Neural cell (in vitro differentiated cells): ENCODE results near the gene SH3BP5L. TPM values are rescaled to one million over a fixed set of nuclear protein-coding genes. Genes with fewer than 3 reads are reported as not detected.

ENCODE experiments used
- H2AFZ ChIP-seq: fragments of 200-600, 300-800 bp; sonication (generic), shearing (Covaris generic); 2 replicates; pipeline ENCODE4 v1.6.0; 2014; ENCODE audit warnings: low read depth, mild to moderate bottlenecking, antibody characterized with exemption, low read length, moderate library complexity
- H3F3A ChIP-seq: fragments of 200-600 bp; shearing (Covaris generic); 2 replicates; pipeline ENCODE4 v1.6.1; 2016; ENCODE audit warnings: mild to moderate bottlenecking, moderate library complexity, mixed read lengths, antibody characterized with exemption, low read length; ENCODE audit not compliant: insufficient read depth, poor library complexity, severe bottlenecking
- H3K27ac ChIP-seq: fragments of 200-600, 300-800 bp; sonication (generic), shearing (Covaris generic); 2 replicates; pipeline ENCODE4 v1.5.1; 2014; ENCODE audit warnings: mild to moderate bottlenecking, low read length, moderate library complexity
- H3K27me3 ChIP-seq: fragments of 300-800, 200-600 bp; sonication (generic), shearing (Covaris generic); 2 replicates; pipeline ENCODE4 v1.6.0; 2014; ENCODE audit warnings: mild to moderate bottlenecking, low read depth, low read length, moderate library complexity; ENCODE audit not compliant: insufficient read depth
- H3K36me3 ChIP-seq: fragments of 300-800, 200-600 bp; sonication (generic), shearing (Covaris generic); 2 replicates; pipeline ENCODE4 v1.5.1; 2014; ENCODE audit warnings: mild to moderate bottlenecking, antibody characterized with exemption, low read length, moderate library complexity; ENCODE audit not compliant: insufficient read depth
- H3K4me2 ChIP-seq: fragments of 300-800, 200-600 bp; sonication (generic), shearing (Covaris generic); 2 replicates; pipeline ENCODE4 v1.6.0; 2014; ENCODE audit warnings: mild to moderate bottlenecking, low read length
- H3K4me3 ChIP-seq: fragments of 300-800, 200-600 bp; sonication (generic), shearing (Covaris generic); 2 replicates; pipeline ENCODE4 v1.5.1; 2014; ENCODE audit warnings: mild to moderate bottlenecking, low read length, moderate library complexity
- H3K79me2 ChIP-seq: fragments of 200-600 bp; shearing (Covaris generic); replicated peaks from 2 replicates; pipeline ENCODE4 v1.6.0; 2014; ENCODE audit warnings: mild to moderate bottlenecking, low read length, moderate library complexity; ENCODE audit not compliant: insufficient read depth
- H3K9ac ChIP-seq: fragments of 300-800, 200-600 bp; sonication (generic), shearing (Covaris generic); 2 replicates; pipeline ENCODE4 v1.6.1; 2016; ENCODE audit warnings: mild to moderate bottlenecking, low read length, mixed read lengths
- H3K9me2 ChIP-seq: fragments of 200-600 bp; shearing (Covaris generic); 2 replicates; pipeline ENCODE4 v1.6.1; 2016; ENCODE audit warnings: mild to moderate bottlenecking, low read length, mixed read lengths; ENCODE audit not compliant: insufficient read depth
- H3K9me3 ChIP-seq: fragments of 200-600, 300-800 bp; sonication (generic), shearing (Covaris generic); 2 replicates; pipeline ENCODE4 v1.6.1; 2016; ENCODE audit warnings: mild to moderate bottlenecking, mixed run types, low read length, moderate library complexity, mixed read lengths
- H4K20me1 ChIP-seq: fragments of 200-600 bp; shearing (Covaris generic); 2 replicates; pipeline ENCODE4 v1.6.1; 2016; ENCODE audit warnings: mild to moderate bottlenecking, mixed run types; ENCODE audit not compliant: insufficient read depth
- EP300 ChIP-seq: fragments of 450-650 bp; conservative IDR thresholded peaks from 2 replicates; pipeline ENCODE4 v1.6.1; 2014; ENCODE audit warnings: antibody characterized with exemption, mild to moderate bottlenecking, moderate library complexity; ENCODE audit not compliant: poor library complexity, severe bottlenecking
- EZH2 ChIP-seq: fragments of 200-600, 300-800 bp; shearing (Covaris generic), sonication (generic); IDR thresholded peaks from 2 replicates; pipeline ENCODE4 v1.6.1; 2014; ENCODE audit warnings: antibody characterized with exemption, low read length, borderline replicate concordance, mild to moderate bottlenecking; ENCODE audit not compliant: insufficient read depth, poor library complexity, severe bottlenecking
- MXI1 ChIP-seq: fragments of 450-650 bp; conservative IDR thresholded peaks from 2 replicates; pipeline ENCODE4 v1.6.1; 2014; ENCODE audit warnings: antibody characterized with exemption, mild to moderate bottlenecking; ENCODE audit not compliant: poor library complexity, severe bottlenecking
- POLR2AphosphoS5 ChIP-seq: IDR thresholded peaks from 2 replicates; pipeline ENCODE4 v1.6.1; 2012
- RAD21 ChIP-seq: fragments of 450-650 bp; conservative IDR thresholded peaks from 2 replicates; pipeline ENCODE4 v1.6.1; 2014; ENCODE audit warnings: antibody characterized with exemption, mild to moderate bottlenecking, moderate library complexity
- SMC3 ChIP-seq: fragments of 450-650 bp; conservative IDR thresholded peaks from 2 replicates; pipeline ENCODE4 v1.6.1; 2014; ENCODE audit warnings: antibody characterized with exemption, mild to moderate bottlenecking, moderate library complexity; ENCODE audit not compliant: poor library complexity
- TAF1 ChIP-seq: IDR thresholded peaks from 2 replicates; pipeline ENCODE4 v1.6.1; 2012; ENCODE audit warnings: low read depth
- polyA plus RNA-seq: library from polyadenylated mRNA; depleted of rRNA; stranded (reverse); fragments of >200 nt; gene quantifications from 2 replicates; pipeline ENCODE4 v1.2.3, GENCODE V29; 2014
- TF ChIP-seq, protein P1 (sequence below): IDR thresholded peaks from 2 replicates; pipeline ENCODE4 v1.6.1; 2012; ENCODE audit warnings: borderline replicate concordance
- TF ChIP-seq, protein P2 (sequence below): fragments of 450-650 bp; IDR thresholded peaks from 2 replicates; pipeline ENCODE4 v1.5.1; 2014; ENCODE audit warnings: antibody characterized with exemption, mild to moderate bottlenecking, moderate library complexity; ENCODE audit not compliant: poor library complexity, severe bottlenecking

Gene SH3BP5L
- polyA plus RNA-seq, 1 donor from 2014 or later: 38.6 TPM

DNA sequence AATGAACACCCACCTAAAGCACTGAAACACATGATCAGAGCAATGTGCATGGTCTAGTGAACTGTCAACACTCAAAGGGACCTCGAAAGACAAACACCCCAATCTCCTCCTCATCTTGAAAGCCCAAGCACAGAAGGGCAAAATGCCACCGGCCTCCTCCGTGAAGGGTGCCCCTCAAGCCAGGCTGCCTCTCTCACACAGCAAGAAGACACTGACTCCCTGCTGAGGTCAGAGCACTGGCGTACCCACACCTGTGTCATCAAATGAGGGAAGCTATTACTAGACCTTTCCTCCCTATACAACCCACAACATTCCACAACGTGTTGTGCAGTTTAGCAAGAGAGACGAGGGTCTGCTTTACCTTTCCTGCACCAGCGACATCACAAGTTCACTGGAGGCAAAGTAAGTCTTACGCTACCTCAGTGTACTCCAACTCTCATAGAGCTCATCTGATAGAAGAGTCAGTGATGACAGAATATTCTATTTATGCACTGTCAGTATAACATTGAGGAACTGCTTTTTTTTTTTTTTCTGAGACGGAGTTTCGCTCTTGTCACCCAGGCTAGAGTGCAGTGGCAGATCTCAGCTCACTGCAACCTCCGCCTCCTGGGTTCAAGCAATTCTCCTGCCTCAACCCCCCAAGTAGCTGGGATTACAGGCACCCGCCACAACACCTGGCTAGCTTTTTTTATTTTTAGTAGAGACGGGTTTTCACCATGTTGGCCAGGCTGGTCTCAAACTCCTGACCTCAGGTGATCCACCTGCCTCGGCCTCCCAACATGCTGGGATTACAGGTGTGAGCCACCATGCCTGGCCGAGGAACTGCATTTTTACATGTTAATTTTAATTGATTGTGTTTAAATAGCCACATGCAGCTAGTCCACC is 3.3 kb downstream of the SH3BP5L start:
- Histone ChIP-seq H3K4me3 (peak overlapping the region; percentile 82), H3K9me3 (no peaks in the 10 kb centered on the region), H3K36me3 (no peaks in the 10 kb centered on the region), H3K27me3 (no peaks in the 10 kb centered on the region), H3K9ac (no peak overlapping the region), H3F3A (peaks cover 3% of the 10 kb centered on the region), H2AFZ (no peak overlapping the region), H3K79me2 (peaks cover 44% of the 10 kb centered on the region), H3K9me2 (no peaks in the 10 kb centered on the region), H3K4me2 (no peak overlapping the region), H3K27ac (no peak overlapping the region), H4K20me1 (no peaks in the 10 kb centered on the region)
- no peak for TF ChIP-seq POLR2AphosphoS5
- TF ChIP-seq, protein P1, sequence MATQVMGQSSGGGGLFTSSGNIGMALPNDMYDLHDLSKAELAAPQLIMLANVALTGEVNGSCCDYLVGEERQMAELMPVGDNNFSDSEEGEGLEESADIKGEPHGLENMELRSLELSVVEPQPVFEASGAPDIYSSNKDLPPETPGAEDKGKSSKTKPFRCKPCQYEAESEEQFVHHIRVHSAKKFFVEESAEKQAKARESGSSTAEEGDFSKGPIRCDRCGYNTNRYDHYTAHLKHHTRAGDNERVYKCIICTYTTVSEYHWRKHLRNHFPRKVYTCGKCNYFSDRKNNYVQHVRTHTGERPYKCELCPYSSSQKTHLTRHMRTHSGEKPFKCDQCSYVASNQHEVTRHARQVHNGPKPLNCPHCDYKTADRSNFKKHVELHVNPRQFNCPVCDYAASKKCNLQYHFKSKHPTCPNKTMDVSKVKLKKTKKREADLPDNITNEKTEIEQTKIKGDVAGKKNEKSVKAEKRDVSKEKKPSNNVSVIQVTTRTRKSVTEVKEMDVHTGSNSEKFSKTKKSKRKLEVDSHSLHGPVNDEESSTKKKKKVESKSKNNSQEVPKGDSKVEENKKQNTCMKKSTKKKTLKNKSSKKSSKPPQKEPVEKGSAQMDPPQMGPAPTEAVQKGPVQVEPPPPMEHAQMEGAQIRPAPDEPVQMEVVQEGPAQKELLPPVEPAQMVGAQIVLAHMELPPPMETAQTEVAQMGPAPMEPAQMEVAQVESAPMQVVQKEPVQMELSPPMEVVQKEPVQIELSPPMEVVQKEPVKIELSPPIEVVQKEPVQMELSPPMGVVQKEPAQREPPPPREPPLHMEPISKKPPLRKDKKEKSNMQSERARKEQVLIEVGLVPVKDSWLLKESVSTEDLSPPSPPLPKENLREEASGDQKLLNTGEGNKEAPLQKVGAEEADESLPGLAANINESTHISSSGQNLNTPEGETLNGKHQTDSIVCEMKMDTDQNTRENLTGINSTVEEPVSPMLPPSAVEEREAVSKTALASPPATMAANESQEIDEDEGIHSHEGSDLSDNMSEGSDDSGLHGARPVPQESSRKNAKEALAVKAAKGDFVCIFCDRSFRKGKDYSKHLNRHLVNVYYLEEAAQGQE: no peak
- TF ChIP-seq SMC3: no peak
- no peak for TF ChIP-seq RAD21
- TF ChIP-seq MXI1: no peak
- TF ChIP-seq, protein P2, sequence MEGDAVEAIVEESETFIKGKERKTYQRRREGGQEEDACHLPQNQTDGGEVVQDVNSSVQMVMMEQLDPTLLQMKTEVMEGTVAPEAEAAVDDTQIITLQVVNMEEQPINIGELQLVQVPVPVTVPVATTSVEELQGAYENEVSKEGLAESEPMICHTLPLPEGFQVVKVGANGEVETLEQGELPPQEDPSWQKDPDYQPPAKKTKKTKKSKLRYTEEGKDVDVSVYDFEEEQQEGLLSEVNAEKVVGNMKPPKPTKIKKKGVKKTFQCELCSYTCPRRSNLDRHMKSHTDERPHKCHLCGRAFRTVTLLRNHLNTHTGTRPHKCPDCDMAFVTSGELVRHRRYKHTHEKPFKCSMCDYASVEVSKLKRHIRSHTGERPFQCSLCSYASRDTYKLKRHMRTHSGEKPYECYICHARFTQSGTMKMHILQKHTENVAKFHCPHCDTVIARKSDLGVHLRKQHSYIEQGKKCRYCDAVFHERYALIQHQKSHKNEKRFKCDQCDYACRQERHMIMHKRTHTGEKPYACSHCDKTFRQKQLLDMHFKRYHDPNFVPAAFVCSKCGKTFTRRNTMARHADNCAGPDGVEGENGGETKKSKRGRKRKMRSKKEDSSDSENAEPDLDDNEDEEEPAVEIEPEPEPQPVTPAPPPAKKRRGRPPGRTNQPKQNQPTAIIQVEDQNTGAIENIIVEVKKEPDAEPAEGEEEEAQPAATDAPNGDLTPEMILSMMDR: no peak
- no peak for TF ChIP-seq EP300
- no peak for TF ChIP-seq EZH2
- no peak for TF ChIP-seq TAF1

- no peaks in the 10 kb centered on the region for H4K20me1 ChIP-seq
- no peak overlapping the region for H3K9ac ChIP-seq
Measured at GRCh38 chr1:248821641-248822040, 4.1 kb downstream of the SH3BP5L start.

More at GRCh38 chr1:248821641-248822040, 4.1 kb downstream of the SH3BP5L start:
- no peaks in the 10 kb centered on the region for H3K9me2 ChIP-seq
- H3K79me2 ChIP-seq: peaks cover 44% of the 10 kb centered on the region
- no peak overlapping the region for H3K4me2 ChIP-seq
- no peaks in the 10 kb centered on the region for H3K27me3 ChIP-seq
- no peak overlapping the region for H2AFZ ChIP-seq
- peaks cover under 1% of the 10 kb centered on the region for H3F3A ChIP-seq
- peak overlapping the region; percentile 22 for H3K4me3 ChIP-seq
- H3K27ac ChIP-seq: no peak overlapping the region
- no peak for TF ChIP-seq SMC3
- TF ChIP-seq EZH2: no peak
- TF ChIP-seq, protein P1: no peak
- no peak for TF ChIP-seq MXI1
- TF ChIP-seq EP300: no peak
- TF ChIP-seq RAD21: no peak
- TF ChIP-seq POLR2AphosphoS5: no peak
- no peak for TF ChIP-seq TAF1
- TF ChIP-seq, protein P2: no peak
- no peaks in the 10 kb centered on the region for H3K36me3 ChIP-seq
- H3K9me3 ChIP-seq: no peaks in the 10 kb centered on the region
